Right renal cortex interstitium (tissue), 3 donors: ENCODE results near the gene FAT1. TPM values are rescaled to one million over a fixed set of nuclear protein-coding genes. Genes with fewer than 3 reads are reported as not detected.

Experiments
- DNase-seq, 3 donors: peaks; one replicate each; pipeline ENCODE4 v3.0.0-alpha.2; 2013; ENCODE audit warnings: low read depth in 3 of 3, low spot score in 2 of 3
- polyA plus RNA-seq, 3 donors: library from polyadenylated mRNA; unstranded; fragments of 120-200 nt; gene quantifications; one replicate each; pipeline ENCODE4 v1.2.1, GENCODE V29; 2013; ENCODE audit not compliant: insufficient read length in 3 of 3

Gene FAT1
- polyA plus RNA-seq, 3 donors = 232 to 253 (median 236) TPM

- no peak for DNase-seq
Measured at GRCh38 chr4:186752325-186752724, 28.7 kb upstream of the FAT1 start.

- no peak for DNase-seq
Measured at GRCh38 chr4:186749611-186750281, 26.1 kb upstream of the FAT1 start.

- no peak for DNase-seq
Measured at GRCh38 chr4:186746581-186746980, 22.9 kb upstream of the FAT1 start.

- DNase-seq = no peak
Measured at GRCh38 chr4:186743261-186743660, 19.6 kb upstream of the FAT1 start.

- no peak for DNase-seq
Measured at GRCh38 chr4:186740822-186741221, 17.2 kb upstream of the FAT1 start.

GRCh38 chr4:186739802-186740434, 16.3 kb upstream of the FAT1 start:
- no peak for DNase-seq

GRCh38 chr4:186739317-186739716, 15.7 kb upstream of the FAT1 start:
- DNase-seq = no peak

- DNase-seq = no peak
Measured at GRCh38 chr4:186738421-186738820, 14.8 kb upstream of the FAT1 start.

- no peak for DNase-seq
Measured at GRCh38 chr4:186737427-186737826, 13.8 kb upstream of the FAT1 start.

- DNase-seq = no peak
Measured at GRCh38 chr4:186736466-186736865, 12.8 kb upstream of the FAT1 start.

GRCh38 chr4:186734251-186734650, 10.6 kb upstream of the FAT1 start:
- no peak for DNase-seq

GRCh38 chr4:186733778-186734177, 10.1 kb upstream of the FAT1 start:
- no peak for DNase-seq

- DNase-seq = no peak
Measured at GRCh38 chr4:186730621-186731020, 7.0 kb upstream of the FAT1 start.

- no peak for DNase-seq
Measured at GRCh38 chr4:186729856-186730255, 6.2 kb upstream of the FAT1 start.

GRCh38 chr4:186728631-186729271, 5.1 kb upstream of the FAT1 start:
- no peak for DNase-seq

GRCh38 chr4:186727977-186728519, 4.4 kb upstream of the FAT1 start:
- DNase-seq = no peak

- peak in 2 of 3 donors; percentile 24 to 48 for DNase-seq
Measured at GRCh38 chr4:186727169-186727976, 3.7 kb upstream of the FAT1 start.

- DNase-seq = peak; percentile 40 to 76 (median 70)
Measured at GRCh38 chr4:186726426-186727168, 2.9 kb upstream of the FAT1 start.

GRCh38 chr4:186725469-186726425, 2.1 kb upstream of the FAT1 start:
- peak; percentile 73 to 77 (median 77) for DNase-seq
